Activated B cell treated with CpG ODN at 0.5 μM for 24 hours (primary cell): ENCODE results near the gene R3HDM4. TPM values are rescaled to one million over a fixed set of nuclear protein-coding genes. Genes with fewer than 3 reads are reported as not detected.

ENCODE experiments used
- ATAC-seq: fragments of 200-7000 bp; cut with Tn5 transposase; one replicate; pipeline ENCODE4 v1.10.0; 2021; ENCODE audit warnings: low read depth, mild to moderate bottlenecking, moderate library complexity
- CTCF ChIA-PET: fragments of 350-600 bp; sonication (Branson Sonifier 250); formaldehyde crosslinking; loops from one replicate; lab custom pipeline; 2021; ENCODE audit warnings: antibody characterized with exemption; lab: Charles Lee
- POLR2A ChIA-PET: fragments of 350-600 bp; sonication (Branson Sonifier 250); formaldehyde crosslinking; loops from one replicate; lab custom pipeline; 2021; ENCODE audit warnings: antibody characterized with exemption; lab: Charles Lee
- DNase-seq: peaks from one replicate; pipeline ENCODE4 v3.0.0; 2022
- H3K27ac Mint-ChIP-seq: one replicate; pipeline ENCODE4 v1.8.0; 2020; ENCODE audit warnings: mixed read lengths
- H3K27me3 Mint-ChIP-seq: one replicate; pipeline ENCODE4 v1.8.0; 2021; ENCODE audit warnings: mixed read lengths
- H3K36me3 Mint-ChIP-seq: one replicate; pipeline ENCODE4 v1.8.0; 2021; ENCODE audit warnings: low read depth, mixed read lengths
- H3K4me1 Mint-ChIP-seq: one replicate; pipeline ENCODE4 v1.8.0; 2021; ENCODE audit warnings: mixed read lengths
- H3K4me3 Mint-ChIP-seq: one replicate; pipeline ENCODE4 v1.8.0; 2020; ENCODE audit warnings: mild to moderate bottlenecking, mixed read lengths
- H3K9me3 Mint-ChIP-seq: one replicate; pipeline ENCODE4 v1.8.0; 2020; ENCODE audit warnings: mixed read lengths
- intact Hi-C: fragments of 100-400 bp; cut with micrococcal nuclease; formaldehyde crosslinking; loops from one replicate; pipeline ENCODE4 v1.15.1; 2024
- total RNA-seq: library from RNA; stranded (reverse); gene quantifications from 2 replicates; pipeline ENCODE4 v1.2.3, GENCODE V29; 2022
- TF ChIP-seq, protein P1 (sequence below): fragments of 200-600 bp; IDR thresholded peaks from one replicate; pipeline ENCODE4 v1.8.0; 2022; ENCODE audit warnings: antibody characterized with exemption, mild to moderate bottlenecking

R3HDM4 gene
- total RNA-seq, 1 donor from 2014 or later = 189 TPM

DNA sequence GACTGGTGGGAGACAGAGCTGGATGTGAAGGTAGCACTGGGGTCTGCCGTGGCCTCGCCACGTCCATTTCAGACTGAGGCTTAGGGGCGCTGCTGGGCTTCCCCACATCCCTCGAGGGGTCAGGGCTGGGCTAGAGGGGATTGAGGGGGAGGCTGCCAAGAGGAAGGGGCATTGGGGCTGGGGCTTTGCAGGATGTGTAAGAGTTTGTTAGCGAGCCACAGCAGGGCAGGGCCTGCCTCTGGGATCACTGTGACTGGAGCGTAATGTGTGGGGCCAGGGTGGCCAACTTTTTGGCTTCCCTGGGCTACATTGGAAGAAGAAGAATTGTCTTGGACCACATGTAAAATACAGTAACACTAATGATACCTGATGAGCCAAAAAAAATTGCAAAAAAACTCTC, 26.9 kb upstream of the R3HDM4 start:
- intact Hi-C loops = no loop called here

DNA sequence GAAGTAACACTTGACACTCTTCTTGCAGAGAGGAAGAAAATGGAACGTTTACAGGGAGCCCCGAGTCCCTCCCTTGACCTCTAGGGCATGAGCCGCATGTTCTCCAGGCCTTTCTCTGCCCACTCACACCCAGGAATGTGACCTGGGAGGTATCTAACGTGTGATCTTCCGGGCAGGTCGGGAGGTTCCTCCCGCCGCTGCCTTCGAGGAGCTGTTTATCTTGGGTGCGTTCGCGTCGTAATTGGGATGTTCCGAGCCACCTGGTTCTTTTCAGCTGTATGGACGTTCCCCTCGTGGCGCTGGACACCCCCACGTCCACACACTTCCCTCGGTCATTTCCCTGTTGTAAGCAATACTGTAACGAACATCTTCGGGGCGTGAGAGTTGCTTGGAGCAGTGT, 26.4 kb upstream of the R3HDM4 start:
- Mint-ChIP-seq H3K4me1 (peaks cover 47% of the 10 kb centered on the region), H3K9me3 (no peaks in the 10 kb centered on the region), H3K4me3 (no peak overlapping the region), H3K27me3 (no peaks in the 10 kb centered on the region), H3K27ac (peak overlapping the region; percentile 30), H3K36me3 (peaks cover 19% of the 10 kb centered on the region)
- TF ChIP-seq, protein P1, sequence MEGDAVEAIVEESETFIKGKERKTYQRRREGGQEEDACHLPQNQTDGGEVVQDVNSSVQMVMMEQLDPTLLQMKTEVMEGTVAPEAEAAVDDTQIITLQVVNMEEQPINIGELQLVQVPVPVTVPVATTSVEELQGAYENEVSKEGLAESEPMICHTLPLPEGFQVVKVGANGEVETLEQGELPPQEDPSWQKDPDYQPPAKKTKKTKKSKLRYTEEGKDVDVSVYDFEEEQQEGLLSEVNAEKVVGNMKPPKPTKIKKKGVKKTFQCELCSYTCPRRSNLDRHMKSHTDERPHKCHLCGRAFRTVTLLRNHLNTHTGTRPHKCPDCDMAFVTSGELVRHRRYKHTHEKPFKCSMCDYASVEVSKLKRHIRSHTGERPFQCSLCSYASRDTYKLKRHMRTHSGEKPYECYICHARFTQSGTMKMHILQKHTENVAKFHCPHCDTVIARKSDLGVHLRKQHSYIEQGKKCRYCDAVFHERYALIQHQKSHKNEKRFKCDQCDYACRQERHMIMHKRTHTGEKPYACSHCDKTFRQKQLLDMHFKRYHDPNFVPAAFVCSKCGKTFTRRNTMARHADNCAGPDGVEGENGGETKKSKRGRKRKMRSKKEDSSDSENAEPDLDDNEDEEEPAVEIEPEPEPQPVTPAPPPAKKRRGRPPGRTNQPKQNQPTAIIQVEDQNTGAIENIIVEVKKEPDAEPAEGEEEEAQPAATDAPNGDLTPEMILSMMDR = no peak
- no peak for ATAC-seq
- POLR2A ChIA-PET = interaction anchor here (0.9 to 4.4 kb wide), 6 partner anchors 8 to 330 kb away, joined by 3 to 45 read pairs (median 8); partner anchors contain the start of genes CIRBP and WDR18
- DNase-seq = no peak
- CTCF ChIA-PET = no interaction called here
- intact Hi-C loops = no loop called here

More for the DNA sequence above, 26.9 kb upstream of the R3HDM4 start:
- Mint-ChIP-seq H3K9me3 (no peaks in the 10 kb centered on the region), H3K27me3 (no peaks in the 10 kb centered on the region), H3K27ac (peak overlapping the region; percentile 80), H3K36me3 (peaks cover 19% of the 10 kb centered on the region), H3K4me3 (peak overlapping the region; percentile 72), H3K4me1 (peaks cover 47% of the 10 kb centered on the region)
- ChIA-PET POLR2A (interaction anchor here (0.6 to 4.4 kb wide), 7 partner anchors 7 to 329 kb away, joined by 3 to 45 read pairs (median 6); partner anchors contain the start of genes CIRBP and WDR18), CTCF (no interaction called here)
- TF ChIP-seq, protein P1 = no peak
- ATAC-seq = no peak
- DNase-seq = no peak

DNA sequence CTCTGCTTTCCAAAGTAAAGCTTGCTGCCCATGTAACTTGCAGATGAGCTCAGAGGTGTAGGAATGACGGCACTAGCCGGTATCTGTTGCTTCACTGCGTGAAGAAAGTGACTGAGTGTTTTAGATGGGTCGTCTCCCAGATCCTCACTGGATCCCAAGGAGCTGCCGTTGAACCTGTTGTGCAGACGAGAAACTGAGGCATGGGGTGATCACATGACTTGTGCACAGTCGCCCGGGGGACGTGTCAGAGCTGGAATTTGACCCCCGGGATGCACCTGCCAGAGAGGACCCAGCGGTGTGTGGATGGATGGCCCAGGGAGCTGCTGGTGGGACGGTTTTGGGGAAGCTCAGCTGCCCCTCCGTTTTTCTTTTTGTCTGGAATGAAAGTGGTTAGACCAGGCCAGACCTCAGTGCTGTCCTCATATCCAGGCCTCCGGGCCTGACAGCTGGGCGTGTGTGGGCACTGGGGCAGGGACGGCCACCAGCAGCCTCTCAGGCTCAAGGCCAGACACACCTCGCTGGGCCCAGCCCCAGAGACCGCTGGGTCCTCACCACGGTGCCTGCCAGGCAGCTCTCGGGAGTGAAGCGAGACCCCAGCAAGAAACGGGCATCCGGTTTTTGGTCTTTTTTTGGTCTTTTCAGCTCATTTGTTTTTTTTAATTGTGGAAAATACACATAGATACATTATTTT, 25.4 kb upstream of the R3HDM4 start:
- DNase-seq (no peak), ATAC-seq (no peak)
- intact Hi-C loops = no loop called here
- Mint-ChIP-seq H3K27ac (peak overlapping the region; percentile 75), H3K9me3 (no peaks in the 10 kb centered on the region), H3K27me3 (no peaks in the 10 kb centered on the region), H3K4me3 (no peak overlapping the region), H3K4me1 (peaks cover 53% of the 10 kb centered on the region), H3K36me3 (peaks cover 16% of the 10 kb centered on the region)
- ChIA-PET CTCF (no interaction called here), POLR2A (interaction anchor here (0.6 to 4.4 kb wide), 11 partner anchors 8 to 1527 kb away, joined by 3 to 45 read pairs (median 4); partner anchors contain the start of gene WDR18)
- TF ChIP-seq, protein P1 = no peak

DNA sequence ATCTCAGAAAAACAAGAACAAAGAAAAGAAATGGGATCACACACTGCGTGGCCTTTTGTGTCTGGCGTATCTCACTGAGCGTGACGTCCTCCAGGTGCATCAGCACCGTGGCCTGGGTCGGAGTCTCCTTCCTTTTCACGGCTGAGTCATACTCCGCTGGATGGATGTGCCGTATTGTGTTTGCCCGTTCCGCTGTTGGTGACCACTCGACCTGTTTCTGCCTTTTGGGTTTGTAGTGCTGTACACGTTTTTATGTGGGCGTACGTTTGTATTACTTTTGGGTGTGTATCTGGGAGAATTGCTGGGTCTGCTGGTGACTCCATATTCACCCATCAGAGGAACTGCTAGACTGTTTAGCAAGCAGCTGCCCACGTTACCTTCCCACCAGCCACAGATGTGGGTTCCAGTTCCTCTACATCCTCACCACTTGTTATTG, 24.3 kb upstream of the R3HDM4 start:
- peak overlapping the region; percentile 75 for H3K27ac Mint-ChIP-seq
- peak overlapping the region; percentile 17 for H3K4me3 Mint-ChIP-seq
- DNase-seq (no peak), ATAC-seq (peak; percentile 35)
- ChIA-PET POLR2A (interaction anchor here (0.7 to 4.4 kb wide), 6 partner anchors 10 to 47 kb away, joined by 3 to 45 read pairs (median 6); partner anchors contain the start of gene WDR18), CTCF (no interaction called here)
- H3K36me3 Mint-ChIP-seq = peaks cover 16% of the 10 kb centered on the region
- H3K4me1 Mint-ChIP-seq = peaks cover 62% of the 10 kb centered on the region
- H3K9me3 Mint-ChIP-seq = no peaks in the 10 kb centered on the region
- H3K27me3 Mint-ChIP-seq = no peaks in the 10 kb centered on the region
- intact Hi-C loops = no loop called here
- TF ChIP-seq, protein P1 = no peak

DNA sequence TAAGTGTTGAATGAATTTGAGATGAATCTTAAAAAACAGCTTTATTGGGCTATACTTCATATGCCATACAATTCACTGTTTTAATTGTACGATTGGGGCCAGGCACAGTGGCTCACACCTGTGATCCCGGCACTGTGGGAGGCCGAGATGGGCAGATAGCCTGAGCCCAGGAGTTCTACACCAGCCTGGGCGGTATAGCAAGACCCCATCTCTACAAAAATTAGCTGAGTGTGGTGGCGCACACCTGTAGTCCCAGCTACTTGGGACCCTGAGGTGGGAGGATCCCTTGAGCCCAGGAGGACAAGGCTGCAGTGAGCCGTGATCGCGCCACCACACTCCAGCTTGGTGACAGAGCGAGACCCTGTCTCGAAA, 23.1 kb upstream of the R3HDM4 start:
- Mint-ChIP-seq H3K36me3 (peaks cover 19% of the 10 kb centered on the region), H3K27ac (no peak overlapping the region), H3K27me3 (no peaks in the 10 kb centered on the region), H3K4me3 (no peak overlapping the region), H3K9me3 (no peaks in the 10 kb centered on the region), H3K4me1 (peaks cover 61% of the 10 kb centered on the region)
- CTCF ChIA-PET = no interaction called here
- TF ChIP-seq, protein P1 = no peak
- ATAC-seq (no peak), DNase-seq (no peak)
- intact Hi-C loops = no loop called here
- POLR2A ChIA-PET = interaction anchor here (1.1 to 4.4 kb wide), 3 partner anchors 9 to 11 kb away, joined by 8 to 45 read pairs (median 9); no protein-coding TSS in a partner anchor
